GM18519 (cell line): ENCODE data around the gene LMF2.
"Not testable (repeated sequence)": the region's sequence is repeated elsewhere in the genome, so short reads cannot be mapped to it uniquely, and the experiment has no call there.

Source experiments
- ATAC-seq: cut with Tn5 transposase; IDR thresholded peaks from one replicate; pipeline ENCODE4 v1.9.1; 2021; ENCODE audit warnings: mild to moderate bottlenecking, moderate library complexity; ENCODE audit not compliant: unreplicated experiment, low FRiP score

The LMF2 gene

DNA sequence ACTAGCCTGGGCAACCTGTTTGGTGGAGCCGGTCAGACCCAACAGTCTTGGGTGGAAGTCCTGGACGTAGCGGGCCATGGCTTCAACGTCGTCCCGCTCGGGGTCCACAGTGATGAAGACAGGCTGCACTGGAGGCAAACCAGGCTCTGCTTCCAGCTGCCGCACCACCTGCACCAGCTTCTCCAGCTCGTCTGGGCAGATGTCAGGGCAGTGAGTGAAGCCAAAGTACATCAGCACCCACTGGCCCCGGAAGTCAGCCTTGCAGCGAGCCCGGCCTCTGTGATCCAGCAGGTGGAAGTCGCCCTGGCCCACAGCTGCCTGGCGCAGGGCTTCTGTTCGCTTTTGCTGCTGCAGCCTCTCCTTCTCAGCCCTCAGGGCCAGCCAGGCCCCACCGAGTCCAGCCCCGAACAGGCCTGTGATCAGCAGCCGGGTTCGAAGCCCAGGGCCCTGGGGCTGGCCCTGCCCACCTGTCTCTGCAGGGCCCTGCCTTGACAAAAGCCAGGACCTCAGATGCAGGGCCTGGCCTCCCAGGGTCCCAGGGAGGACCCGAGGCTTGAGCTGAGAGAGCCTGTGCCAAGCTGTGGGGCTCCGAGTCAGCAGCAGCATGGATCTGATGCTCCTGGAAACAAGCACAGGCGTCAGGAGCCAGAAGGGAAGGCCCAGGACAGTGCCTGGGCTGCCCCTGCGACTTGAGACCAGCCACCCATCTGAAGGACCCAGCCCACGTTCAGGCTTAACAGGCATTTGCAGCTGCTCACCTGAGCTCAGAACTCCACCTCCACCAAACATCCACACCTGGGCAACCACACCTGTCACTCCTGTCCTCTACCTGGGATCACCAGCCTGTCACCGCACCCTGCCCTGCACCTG is 16.5 kb upstream of the LMF2 start:
- no peak for ATAC-seq

DNA sequence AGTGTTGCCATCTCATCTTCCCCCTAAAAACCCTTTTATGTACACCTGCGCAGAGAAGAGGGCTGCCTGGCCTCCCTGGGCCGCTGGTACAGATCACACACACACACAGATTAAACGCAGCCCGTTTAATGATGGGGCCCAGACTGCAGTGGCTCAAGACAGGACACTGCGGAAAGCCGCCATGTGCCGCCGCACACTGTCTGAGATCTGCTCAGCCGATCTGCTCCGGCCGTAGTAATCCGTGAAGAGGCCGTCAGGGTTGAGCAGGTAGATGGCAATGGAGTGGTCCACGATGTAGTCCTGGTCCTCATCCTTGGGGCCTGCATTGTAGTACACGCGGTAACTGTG is 15.9 kb upstream of the LMF2 start:
- no peak for ATAC-seq

- no peak for ATAC-seq
These were observed 15.4 kb upstream of the LMF2 start for GRCh38 chr22:50522806-50523438.

DNA sequence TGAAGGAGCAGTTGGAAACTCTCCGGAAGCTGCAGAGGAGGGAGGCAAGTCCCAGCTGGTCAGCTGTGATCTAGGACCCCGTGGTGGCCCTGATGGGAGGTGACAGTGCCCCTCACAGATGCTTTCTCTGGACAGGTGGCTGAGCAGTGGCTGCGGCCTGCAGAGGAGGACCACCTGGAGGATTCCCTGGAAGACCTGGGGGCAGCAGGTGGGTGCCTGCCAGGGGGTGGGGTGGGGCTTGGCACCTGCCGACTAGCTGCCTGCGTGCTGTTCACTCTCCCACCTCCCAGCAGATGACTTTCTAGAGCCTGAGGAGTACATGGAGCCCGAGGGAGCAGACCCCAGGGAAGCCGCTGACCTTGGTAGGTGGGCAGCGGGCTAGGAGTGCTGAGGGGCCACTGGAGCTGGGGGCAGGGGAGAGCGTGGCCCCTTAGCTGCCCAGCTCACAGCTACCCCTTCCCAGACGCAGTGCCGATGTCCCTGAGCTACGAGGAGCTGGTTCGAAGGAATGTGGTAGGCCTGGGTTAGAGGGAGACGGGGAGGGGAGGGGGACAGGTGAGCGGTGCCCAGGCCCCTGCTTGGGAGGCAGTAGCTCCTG is 14.8 kb upstream of the LMF2 start:
- ATAC-seq: no peak

DNA sequence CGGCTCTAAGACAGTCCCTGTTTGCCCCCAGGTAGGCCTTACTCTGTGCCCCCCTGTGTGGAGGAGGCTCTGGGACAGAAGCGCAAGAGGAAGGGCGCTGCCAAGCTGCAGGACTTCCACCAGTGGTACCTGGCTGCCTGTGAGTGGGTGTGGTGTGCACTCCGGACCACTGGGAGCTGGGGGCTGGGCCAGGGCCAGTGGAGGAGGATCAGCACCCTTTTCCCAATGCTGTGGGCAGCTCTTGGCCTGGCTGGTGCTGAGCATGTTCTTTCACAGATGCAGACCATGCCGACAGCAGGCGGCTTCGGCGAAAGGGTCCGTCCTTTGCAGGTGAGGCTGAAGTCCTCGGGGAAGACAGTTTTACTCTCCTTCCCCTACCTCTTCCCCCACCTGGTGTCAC is 14.2 kb upstream of the LMF2 start:
- ATAC-seq: no peak

DNA sequence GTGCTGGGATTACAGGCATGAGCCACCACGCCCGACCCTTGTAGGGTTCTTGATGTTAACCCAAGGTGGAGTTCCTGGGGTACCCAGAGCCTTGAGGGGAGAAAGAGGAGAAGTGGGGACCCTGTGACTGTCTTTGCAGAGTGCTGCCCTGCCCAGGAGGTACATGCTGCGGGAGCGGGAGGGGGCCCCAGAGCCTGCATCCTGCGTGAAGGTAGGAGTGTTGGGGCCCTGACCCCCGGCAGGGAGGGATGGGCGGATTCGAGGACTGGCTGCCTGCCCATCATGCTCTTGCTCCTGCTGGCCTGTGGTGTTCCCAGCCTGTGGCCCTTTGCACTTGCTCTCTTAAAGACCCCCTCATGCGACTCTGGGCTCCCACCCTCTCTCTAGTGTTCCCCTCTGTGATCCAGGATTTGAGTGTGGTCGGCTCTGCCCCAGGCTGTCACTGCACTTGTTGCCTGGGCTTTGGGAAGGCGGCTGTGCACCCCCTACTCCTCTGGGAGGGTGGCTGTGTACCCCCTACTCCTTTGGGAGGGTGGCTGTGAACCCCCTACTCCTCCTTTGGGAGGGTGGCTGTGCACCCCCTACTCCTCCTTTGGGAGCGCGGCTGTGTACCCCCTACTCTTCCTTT is 13.4 kb upstream of the LMF2 start:
- no peak for ATAC-seq

- ATAC-seq: not testable (repeated sequence)
These were observed 12.7 kb upstream of the LMF2 start for GRCh38 chr22:50520184-50520583.

DNA sequence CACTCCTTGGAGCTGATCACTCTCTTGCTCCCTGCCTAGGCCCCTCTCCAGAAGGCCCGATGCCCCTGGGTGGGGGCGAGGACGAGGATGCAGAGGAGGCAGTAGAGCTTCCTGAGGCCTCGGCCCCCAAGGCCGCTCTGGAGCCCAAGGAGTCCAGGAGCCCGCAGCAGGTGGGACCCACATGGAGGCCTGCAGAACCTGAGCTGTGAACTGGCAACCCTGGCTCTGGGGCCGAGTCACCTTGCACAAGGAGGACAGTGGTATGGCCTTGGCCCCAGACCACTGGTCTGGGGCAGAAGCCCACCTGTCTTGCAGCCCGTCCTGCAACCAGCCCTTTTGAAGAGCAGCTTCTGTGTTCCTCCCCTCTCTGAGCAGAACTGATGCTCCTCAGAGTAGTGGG is 11.6 kb upstream of the LMF2 start:
- ATAC-seq: no peak

DNA sequence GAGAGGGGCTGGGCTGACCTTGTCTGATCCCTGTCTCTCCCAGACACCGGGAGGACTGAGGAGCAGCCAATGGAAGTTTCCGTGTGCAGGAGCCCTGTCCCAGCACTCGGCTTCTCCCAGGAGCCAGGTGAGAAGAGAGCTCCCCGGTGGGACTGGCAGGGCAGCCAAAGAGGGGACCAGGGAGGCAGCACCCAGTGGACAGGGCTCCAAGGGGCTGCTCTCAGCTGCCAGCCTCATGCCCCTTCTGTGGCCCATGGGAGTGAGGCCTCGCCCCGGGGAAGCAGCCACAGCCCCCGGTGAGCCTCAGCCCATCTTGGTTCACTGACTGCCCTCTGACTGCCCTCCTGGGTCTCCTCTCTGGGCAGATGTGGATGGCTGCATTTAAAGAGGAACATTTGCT is 11.1 kb upstream of the LMF2 start:
- no peak for ATAC-seq

DNA sequence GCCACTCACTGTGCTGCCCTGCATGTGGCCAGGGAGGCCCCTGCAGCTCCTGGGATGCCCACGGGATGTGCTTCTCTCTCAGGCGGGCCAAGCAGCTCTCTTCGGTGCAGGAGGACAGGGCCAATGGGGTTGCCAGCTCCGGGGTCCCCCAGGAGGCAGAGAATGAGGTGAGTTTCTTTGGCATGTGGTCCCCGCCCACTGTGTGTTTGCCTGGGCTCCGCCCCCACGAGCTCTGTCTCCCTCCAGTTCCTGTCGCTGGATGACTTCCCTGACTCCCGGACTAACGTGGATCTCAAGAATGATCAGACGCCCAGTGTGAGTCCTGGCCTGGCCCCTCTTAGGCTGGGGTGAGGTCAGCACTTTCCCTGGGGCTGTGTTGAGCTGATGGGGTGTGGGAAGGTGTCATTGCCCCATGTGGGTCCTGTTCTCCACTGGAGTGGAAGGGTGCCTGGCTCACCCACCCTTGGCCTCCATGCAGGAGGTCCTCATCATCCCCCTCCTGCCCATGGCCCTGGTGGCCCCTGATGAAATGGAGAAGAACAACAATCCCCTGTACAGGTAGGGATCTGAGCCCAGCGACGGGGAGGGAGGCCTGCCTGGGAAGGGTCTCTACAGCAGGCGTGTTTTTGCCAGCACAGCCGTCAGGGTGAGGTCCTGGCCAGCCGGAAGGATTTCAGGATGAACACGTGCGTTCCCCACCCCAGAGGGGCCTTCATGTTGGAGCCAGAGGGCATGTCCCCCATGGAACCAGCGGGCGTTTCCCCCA is 10.2 kb upstream of the LMF2 start:
- no peak for ATAC-seq

GRCh38 chr22:50516891-50517290 is 9.4 kb upstream of the LMF2 start:
- no peak for ATAC-seq

- ATAC-seq: no peak
These were observed 8.6 kb upstream of the LMF2 start for GRCh38 chr22:50516068-50516467.

GRCh38 chr22:50513175-50513574 is 5.7 kb upstream of the LMF2 start:
- no peak for ATAC-seq

DNA sequence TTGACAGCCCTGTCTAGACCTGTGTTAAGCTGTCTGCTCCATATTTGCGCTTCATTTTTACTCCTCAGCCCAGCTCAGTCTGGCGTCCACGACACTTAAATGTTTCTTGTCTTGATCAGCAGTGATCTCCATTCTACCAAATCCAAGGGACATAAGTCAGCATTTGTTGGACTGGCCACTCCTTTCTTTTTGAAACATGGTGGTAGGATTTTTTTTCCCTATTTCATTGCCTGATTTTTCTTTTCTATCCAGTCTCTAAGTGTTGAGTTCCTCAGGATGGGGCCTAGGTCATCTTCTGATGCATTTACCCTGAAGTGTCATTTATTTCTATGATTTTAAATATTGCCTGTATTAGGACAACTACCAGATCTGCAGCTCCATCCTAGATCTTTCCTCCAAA is 1.4 kb upstream of the LMF2 start:
- ATAC-seq: no peak

GRCh38 chr22:50507991-50508884 is 736 bp upstream of the LMF2 start, which contains the start of gene NCAPH2:
TSS of gene NCAPH2 (plus strand) at chr22:50508224. CDS start at chr22:50508338, 114 bp downstream.
- ATAC-seq: peak; percentile 46

DNA sequence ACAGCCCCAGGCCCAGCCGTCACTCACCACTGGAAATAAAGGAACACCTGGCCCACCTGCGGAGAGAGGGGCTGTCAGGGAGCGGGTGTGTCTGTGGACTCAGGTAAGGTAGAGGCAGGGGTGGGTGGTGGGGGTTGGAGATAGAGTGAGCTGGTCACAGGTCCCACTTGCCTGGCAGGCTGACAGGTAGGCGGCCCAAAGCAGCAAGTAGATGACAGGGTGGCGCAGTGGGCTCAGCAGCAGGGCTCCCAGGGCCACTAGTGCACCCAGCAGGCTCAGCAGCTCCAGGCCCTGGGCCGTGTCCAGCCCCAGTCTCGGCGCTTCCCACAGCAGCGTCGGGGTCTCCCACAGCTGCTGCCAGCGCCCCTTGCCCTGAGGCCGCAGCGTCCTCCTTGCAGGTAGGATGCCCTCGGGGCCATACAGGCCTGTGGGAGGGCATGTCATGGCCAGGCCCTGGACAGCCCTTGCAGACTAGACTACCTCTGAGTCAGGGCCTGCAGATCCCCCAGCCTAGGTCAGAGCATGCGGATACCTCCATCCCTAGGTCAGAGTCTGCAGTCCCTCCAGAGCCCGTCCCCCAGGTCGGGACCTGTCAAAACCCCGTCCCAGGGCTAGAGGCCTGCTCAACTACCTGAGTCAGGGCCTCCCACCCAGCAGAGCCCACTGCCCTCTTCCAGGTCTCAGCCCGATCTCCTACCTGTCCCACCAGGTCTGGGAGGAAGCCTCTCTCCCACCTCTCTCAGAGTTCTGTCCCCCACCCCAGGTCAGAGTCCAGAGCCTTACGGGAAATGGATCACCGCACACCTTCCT is 686 bp downstream of the LMF2 start:
- ATAC-seq: no peak

- ATAC-seq: no peak
These were observed 1.5 kb downstream of the LMF2 start for GRCh38 chr22:50505776-50506610.

DNA sequence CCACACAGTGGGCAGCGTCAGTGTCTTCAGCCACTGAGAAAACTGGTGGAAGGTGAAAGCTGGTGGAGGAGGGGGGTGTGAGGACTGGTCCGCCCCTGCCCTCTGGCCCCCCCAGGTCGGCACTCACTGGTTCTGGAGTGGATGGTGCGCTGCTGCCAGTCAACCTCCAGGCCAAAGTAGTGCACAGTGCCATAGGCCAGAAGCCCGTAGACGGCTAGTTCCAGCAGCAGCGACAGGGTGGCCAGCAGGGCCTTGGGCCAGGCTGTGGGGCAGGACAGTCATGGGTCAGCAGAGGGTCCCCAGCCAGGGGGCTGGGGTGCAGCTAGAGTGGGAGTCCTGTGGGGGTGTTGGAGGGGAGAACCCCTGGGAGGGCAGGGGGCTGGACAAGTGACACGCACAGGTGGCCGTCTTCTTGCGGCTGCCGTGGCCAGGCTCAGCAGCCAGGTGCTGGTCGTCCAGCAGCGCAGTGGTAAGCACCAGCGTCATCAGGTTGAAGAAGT is 2.2 kb downstream of the LMF2 start:
- no peak for ATAC-seq
